Bronchial epithelial cell (primary cell): ENCODE measurements around the gene TMEM150C. TPM values are rescaled to one million over a fixed set of nuclear protein-coding genes. Genes with fewer than 3 reads are reported as not detected.

Source experiments
- DNase-seq: peaks from one replicate; pipeline ENCODE4 v3.0.0-alpha.2; 2010; ENCODE audit warnings: low read depth
- FAIRE-seq: peaks from 2 replicates; lab custom pipeline; 2011; peaks lifted over from hg19 to GRCh38; lab: Jason Lieb, UNC
- H3K27me3 ChIP-seq: 2 replicates; pipeline ENCODE4 v1.5.1; 2011; ENCODE audit warnings: low read length; ENCODE audit not compliant: control insufficient read depth, insufficient read depth
- H3K36me3 ChIP-seq: 2 replicates; pipeline ENCODE4 v1.5.1; 2011; ENCODE audit warnings: low read length; ENCODE audit not compliant: control insufficient read depth, insufficient read depth
- H3K4me3 ChIP-seq: 2 replicates; pipeline ENCODE4 v1.5.1; 2011; ENCODE audit warnings: mild to moderate bottlenecking, low read depth, low read length, control low read depth
- total RNA-seq: library from RNA; depleted of rRNA; stranded (reverse); fragments of >200 nt; gene quantifications from 2 replicates; pipeline ENCODE4 v1.2.1, GENCODE V29; 2014
- TF ChIP-seq, protein P1 (sequence below): IDR thresholded peaks from 2 replicates; pipeline ENCODE4 v1.5.1; 2011; ENCODE audit warnings: mild to moderate bottlenecking, moderate library complexity, low read length, control low read depth, inconsistent platforms; ENCODE audit not compliant: insufficient read depth, severe bottlenecking

TMEM150C gene
- total RNA-seq, 1 donor from 2014 or later = under 0.01 TPM

- H3K4me3 ChIP-seq = no peak overlapping the region
- DNase-seq = peak; percentile 20
- H3K36me3 ChIP-seq = no peaks in the 10 kb centered on the region
- TF ChIP-seq, protein P1, sequence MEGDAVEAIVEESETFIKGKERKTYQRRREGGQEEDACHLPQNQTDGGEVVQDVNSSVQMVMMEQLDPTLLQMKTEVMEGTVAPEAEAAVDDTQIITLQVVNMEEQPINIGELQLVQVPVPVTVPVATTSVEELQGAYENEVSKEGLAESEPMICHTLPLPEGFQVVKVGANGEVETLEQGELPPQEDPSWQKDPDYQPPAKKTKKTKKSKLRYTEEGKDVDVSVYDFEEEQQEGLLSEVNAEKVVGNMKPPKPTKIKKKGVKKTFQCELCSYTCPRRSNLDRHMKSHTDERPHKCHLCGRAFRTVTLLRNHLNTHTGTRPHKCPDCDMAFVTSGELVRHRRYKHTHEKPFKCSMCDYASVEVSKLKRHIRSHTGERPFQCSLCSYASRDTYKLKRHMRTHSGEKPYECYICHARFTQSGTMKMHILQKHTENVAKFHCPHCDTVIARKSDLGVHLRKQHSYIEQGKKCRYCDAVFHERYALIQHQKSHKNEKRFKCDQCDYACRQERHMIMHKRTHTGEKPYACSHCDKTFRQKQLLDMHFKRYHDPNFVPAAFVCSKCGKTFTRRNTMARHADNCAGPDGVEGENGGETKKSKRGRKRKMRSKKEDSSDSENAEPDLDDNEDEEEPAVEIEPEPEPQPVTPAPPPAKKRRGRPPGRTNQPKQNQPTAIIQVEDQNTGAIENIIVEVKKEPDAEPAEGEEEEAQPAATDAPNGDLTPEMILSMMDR = no peak
- FAIRE-seq = no peak
- H3K27me3 ChIP-seq = no peaks in the 10 kb centered on the region
Observed at GRCh38 chr4:82491251-82491960, 70.4 kb downstream of the TMEM150C start.

GRCh38 chr4:82489987-82490386, 71.8 kb downstream of the TMEM150C start:
- TF ChIP-seq, protein P1 = no peak
- Histone ChIP-seq H3K36me3 (no peaks in the 10 kb centered on the region), H3K4me3 (no peak overlapping the region), H3K27me3 (no peaks in the 10 kb centered on the region)
- DNase-seq = no peak
- FAIRE-seq = no peak

DNA sequence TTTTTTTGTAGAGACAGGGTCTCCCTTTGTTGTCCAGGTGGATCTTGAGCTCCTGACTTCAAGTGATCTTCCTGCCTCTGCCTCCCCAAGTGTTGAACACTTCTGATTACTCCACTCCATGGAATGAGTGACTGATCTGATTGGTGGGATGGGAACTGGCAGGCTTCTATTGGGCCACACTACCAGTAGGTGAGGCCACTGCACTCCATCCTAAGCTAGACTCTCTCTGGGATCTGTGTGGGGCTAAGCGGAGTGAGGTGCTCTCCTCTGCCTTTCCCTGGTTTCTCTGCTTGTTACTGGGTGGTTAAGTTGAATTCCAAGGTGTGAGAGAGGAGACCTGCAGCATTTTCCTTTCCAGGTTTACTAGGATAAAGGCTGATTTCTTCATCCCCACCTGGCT, 72.7 kb downstream of the TMEM150C start:
- no peak for DNase-seq
- H3K36me3 ChIP-seq = no peaks in the 10 kb centered on the region
- TF ChIP-seq, protein P1 = no peak

DNA sequence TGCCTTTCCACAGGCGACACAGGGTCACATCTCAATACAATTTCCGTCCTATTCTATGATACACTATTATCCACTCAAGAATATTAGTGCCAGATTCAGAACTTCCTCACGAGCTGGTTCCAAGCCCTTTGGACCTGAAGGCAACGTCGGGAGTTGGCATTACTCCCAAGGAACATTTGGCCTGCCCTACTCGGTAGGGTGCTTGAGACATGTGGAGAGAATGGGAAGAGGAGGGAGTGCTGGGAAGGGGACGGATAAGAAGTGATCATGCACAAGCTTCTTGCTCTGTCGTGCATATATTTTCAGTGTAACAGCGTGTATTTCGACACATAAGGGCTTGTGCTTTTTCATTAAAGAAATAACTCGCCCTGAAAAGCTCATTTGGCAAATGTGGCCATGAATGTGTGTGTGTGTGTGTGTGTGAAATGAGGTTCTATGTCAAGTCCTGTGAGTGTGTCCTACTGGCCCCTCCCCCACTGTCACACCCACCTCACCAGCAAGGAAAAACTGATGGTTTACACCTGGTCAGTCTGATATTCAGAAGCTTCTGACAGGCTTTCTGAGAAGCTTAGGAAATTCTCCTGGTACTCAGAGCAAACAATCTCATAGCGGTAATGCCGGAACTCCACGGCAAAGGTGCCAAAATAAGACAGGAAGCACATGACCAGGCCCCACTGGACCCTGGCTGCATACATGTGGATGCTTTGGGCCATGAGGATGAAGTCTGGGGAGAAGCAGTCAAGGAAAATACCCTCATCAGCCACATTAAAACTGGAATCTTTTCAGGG, 76.6 kb downstream of the TMEM150C start:
- DNase-seq = no peak
- H3K36me3 ChIP-seq = no peaks in the 10 kb centered on the region
- TF ChIP-seq, protein P1 = no peak
- peak; percentile 13 for FAIRE-seq
- H3K4me3 ChIP-seq = no peak overlapping the region
- H3K27me3 ChIP-seq = no peaks in the 10 kb centered on the region

More for the DNA sequence above, 72.7 kb downstream of the TMEM150C start:
- no peaks in the 10 kb centered on the region for H3K27me3 ChIP-seq
- no peak for FAIRE-seq
- no peak overlapping the region for H3K4me3 ChIP-seq

- H3K27me3 ChIP-seq = no peaks in the 10 kb centered on the region
- TF ChIP-seq, protein P1 = no peak
- DNase-seq (no peak), FAIRE-seq (no peak)
- no peaks in the 10 kb centered on the region for H3K36me3 ChIP-seq
- H3K4me3 ChIP-seq = no peak overlapping the region
Observed at GRCh38 chr4:82482387-82482786, 79.4 kb downstream of the TMEM150C start.
